ENCODE data around the gene OR2A14.

GRCh38 chr7:144118341-144118740, 4.6 kb upstream of the OR2A14 start:
- no peak for TF ChIP-seq GATA2 (IDR thresholded peaks at IDR 0.05; ENCODE audit: low read depth, low read length)
- TF ChIP-seq GATA3 (IDR thresholded peaks at IDR 0.05; ENCODE audit: low read depth, low read length), result no peak

Measured in SH-SY5Y (cell line).